ENCODE measurements around the gene B3GAT1.

DNA sequence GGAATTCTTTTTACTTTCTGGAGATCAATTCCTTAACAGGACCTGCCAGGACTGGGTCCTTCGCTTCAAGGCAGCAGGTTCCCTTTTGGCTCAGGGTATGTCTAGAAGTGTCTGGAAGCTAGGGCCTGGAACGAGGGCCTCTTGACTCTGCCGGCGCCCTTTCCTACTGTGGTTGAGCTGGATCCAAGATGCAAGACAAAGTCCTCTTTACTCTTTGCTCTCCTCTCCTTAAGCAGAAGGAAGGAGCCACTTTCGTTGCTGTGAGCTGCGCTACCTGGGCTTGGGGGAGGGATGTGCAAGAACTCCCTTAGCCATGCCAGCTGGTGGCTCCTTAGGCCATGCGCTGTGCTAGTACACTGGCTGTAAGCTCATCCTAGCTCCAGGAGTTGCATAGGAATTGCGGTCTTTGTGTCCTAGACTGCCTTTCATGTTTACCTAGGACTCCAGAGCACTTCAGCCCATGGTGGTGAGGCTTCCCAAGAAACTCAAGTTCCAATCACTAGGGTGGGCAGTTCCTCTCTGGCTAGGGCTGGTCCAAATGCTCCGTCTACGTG is 62.2 kb downstream of the B3GAT1 start:
- TF ChIP-seq SUZ12 (IDR thresholded peaks at IDR 0.05; ENCODE audit: extremely low read depth, insufficient read depth, insufficient read length) = no peak
- TF ChIP-seq ZNF274 (IDR thresholded peaks at IDR 0.05; ENCODE audit: low read depth, low read length) = no peak
- TF ChIP-seq YY1 (IDR thresholded peaks at IDR 0.05; ENCODE audit: insufficient read depth, insufficient read length) = no peak

Data from NT2/D1 (cell line).